Activated naive CD8-positive, alpha-beta T cell treated with anti-CD3 and anti-CD28 coated beads for 36 hours (primary cell): Measurements from ENCODE around the gene INSIG2. TPM values are rescaled to one million over a fixed set of nuclear protein-coding genes. Genes with fewer than 3 reads are reported as not detected.

ENCODE experiments used
- DNase-seq: peaks from one replicate; pipeline ENCODE4 v3.0.0; 2021
- H3K27ac Mint-ChIP-seq: one replicate; pipeline ENCODE4 v1.8.0; 2022; ENCODE audit warnings: mild to moderate bottlenecking, moderate library complexity, mixed read lengths
- H3K27me3 Mint-ChIP-seq: one replicate; pipeline ENCODE4 v1.8.0; 2022; ENCODE audit warnings: mild to moderate bottlenecking, mixed read lengths
- H3K36me3 Mint-ChIP-seq: one replicate; pipeline ENCODE4 v1.8.0; 2021; ENCODE audit warnings: mild to moderate bottlenecking, mixed read lengths
- H3K4me1 Mint-ChIP-seq: one replicate; pipeline ENCODE4 v1.8.0; 2021; ENCODE audit warnings: mixed read lengths
- H3K4me3 Mint-ChIP-seq: one replicate; pipeline ENCODE4 v1.8.0; 2022; ENCODE audit warnings: mild to moderate bottlenecking, moderate library complexity, mixed read lengths
- H3K9me3 Mint-ChIP-seq: one replicate; pipeline ENCODE4 v1.8.0; 2022; ENCODE audit warnings: mixed read lengths
- total RNA-seq, 2 experiments: library from RNA; stranded (reverse); gene quantifications; one replicate each; pipeline ENCODE4 v1.2.3, GENCODE V29; 2021

The INSIG2 gene
- total RNA-seq, 2 experiments from 2014 or later, result 31.8 to 35.3 TPM

DNA sequence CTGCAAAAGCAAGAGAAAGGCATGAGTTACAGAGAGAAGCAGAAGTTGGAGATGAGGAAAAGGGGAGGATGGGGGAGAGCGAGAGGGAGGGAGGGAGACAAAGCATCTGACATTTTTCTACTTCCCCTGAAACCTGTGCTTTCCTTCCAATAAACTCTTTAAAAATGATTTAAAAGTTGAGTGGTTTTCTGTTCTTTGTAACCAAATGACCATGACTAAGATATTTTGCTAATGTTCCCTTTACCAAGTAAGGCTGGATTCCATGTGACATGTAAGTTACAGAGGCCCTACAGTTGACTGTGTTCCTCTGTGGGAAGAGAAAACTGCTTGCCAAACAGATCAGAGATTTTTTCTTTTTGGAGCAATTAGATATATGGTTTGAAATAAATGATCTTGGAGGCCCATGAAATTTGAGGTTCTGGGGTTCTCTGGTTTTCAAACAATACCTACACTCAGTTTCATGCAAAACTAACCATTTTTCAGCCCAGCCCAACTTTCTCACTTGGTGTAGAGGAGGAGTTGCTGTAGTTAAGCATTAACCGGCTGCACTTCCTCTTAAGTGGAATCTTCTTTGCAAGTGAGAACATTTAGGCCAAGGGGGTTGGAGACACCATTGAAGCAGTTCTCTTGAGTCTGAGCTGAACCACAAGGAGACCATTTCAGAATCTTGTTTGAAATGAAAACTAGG, 34.5 kb downstream of the INSIG2 start:
- H3K27ac Mint-ChIP-seq, result no peak overlapping the region
- H3K4me1 Mint-ChIP-seq, result no peaks in the 10 kb centered on the region
- no peak for DNase-seq

DNA sequence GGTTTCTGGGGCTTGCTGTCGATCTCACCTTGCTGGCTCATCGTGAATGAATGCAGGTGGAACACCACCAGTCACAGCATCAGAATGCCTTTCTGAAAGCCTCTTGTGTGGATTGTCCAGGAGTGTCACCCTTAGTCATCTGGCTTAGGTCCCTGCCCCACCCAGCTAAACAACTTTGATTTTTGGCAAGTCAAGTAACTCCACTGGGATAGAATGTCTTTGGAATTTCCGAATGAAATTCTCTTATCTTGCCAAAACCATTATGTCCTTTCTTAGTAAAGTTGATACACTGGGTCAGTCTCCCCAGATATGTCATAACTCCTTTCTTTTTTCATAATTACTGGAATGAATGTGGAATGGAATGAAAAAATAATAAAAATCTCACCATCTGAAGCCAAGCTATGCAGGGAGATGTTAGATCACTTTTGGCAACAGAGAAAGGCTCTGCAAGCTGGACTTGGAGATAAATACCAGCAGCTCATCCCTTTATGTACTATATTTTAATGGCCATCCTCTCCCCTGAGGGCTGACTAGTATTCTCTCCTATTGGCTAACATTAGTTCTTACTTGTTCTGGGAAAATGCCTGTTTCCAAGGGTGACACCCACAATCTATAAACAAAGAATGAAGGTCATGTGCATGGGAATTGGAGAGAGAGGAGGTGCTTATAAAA, 35.4 kb downstream of the INSIG2 start:
- Mint-ChIP-seq H3K9me3 (no peaks in the 10 kb centered on the region), H3K27me3 (peaks cover 25% of the 10 kb centered on the region), H3K4me1 (no peaks in the 10 kb centered on the region), H3K36me3 (no peaks in the 10 kb centered on the region), H3K27ac (no peak overlapping the region), H3K4me3 (no peak overlapping the region)
- no peak for DNase-seq

More for the DNA sequence above, 34.5 kb downstream of the INSIG2 start:
- H3K9me3 Mint-ChIP-seq, result no peaks in the 10 kb centered on the region
- peaks cover 22% of the 10 kb centered on the region for H3K27me3 Mint-ChIP-seq
- H3K36me3 Mint-ChIP-seq, result no peaks in the 10 kb centered on the region
- no peak overlapping the region for H3K4me3 Mint-ChIP-seq

DNA sequence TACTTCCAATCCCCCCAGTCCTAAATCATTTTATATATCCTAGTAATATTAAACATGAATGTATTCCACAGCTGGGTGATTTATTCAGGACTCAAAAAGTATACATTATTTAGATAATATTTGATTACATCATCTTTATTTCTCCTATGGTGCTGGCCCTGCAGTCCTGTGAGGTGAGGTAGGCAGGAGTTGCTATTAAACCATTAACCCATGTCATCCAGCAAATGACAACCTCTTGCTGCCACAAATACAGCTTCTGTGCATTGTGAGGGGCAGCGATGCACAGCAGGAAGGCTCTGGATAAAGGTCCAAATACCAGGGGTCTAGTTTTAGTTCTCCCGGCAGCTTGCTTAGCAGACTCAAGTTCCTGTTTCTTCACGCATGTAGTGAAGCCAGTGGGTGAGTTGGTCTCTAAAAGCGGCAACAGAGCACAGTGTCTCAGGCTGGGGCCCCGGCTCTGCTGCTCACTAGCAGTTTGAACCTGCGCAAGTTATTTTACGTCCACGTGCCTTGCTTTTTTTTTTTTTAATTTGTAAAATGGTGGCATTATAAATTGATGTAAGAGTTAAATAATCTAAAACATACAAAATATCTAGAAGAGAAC, 36.1 kb downstream of the INSIG2 start:
- no peak overlapping the region for H3K27ac Mint-ChIP-seq
- H3K36me3 Mint-ChIP-seq, result peaks cover 1% of the 10 kb centered on the region
- H3K4me3 Mint-ChIP-seq, result no peak overlapping the region
- H3K4me1 Mint-ChIP-seq, result no peaks in the 10 kb centered on the region
- H3K27me3 Mint-ChIP-seq, result peaks cover 29% of the 10 kb centered on the region
- DNase-seq, result no peak
- H3K9me3 Mint-ChIP-seq, result no peaks in the 10 kb centered on the region

DNA sequence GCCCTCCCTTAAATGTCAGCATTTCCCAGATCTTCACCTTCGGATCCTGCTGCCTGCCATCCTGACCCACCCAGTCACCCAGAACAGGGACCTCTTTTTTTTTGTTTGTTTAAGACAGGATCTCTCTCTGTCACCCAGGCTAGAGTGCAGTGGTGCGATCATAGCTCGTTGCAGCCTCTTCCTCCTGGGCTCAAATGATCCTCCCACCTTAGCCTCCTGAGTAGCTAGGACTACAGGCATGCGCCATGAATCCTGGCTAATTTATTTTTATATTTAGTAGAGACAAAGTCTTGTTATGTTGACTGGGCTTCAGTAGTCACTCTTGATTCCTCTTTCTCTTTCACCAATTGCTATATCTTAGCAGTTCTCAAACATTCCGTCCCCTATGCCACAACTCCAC, 39.0 kb downstream of the INSIG2 start:
- no peak overlapping the region for H3K27ac Mint-ChIP-seq
- H3K36me3 Mint-ChIP-seq, result peaks cover 1% of the 10 kb centered on the region
- H3K9me3 Mint-ChIP-seq, result no peaks in the 10 kb centered on the region
- H3K27me3 Mint-ChIP-seq, result peaks cover 29% of the 10 kb centered on the region
- no peaks in the 10 kb centered on the region for H3K4me1 Mint-ChIP-seq
- no peak for DNase-seq
- no peak overlapping the region for H3K4me3 Mint-ChIP-seq

DNA sequence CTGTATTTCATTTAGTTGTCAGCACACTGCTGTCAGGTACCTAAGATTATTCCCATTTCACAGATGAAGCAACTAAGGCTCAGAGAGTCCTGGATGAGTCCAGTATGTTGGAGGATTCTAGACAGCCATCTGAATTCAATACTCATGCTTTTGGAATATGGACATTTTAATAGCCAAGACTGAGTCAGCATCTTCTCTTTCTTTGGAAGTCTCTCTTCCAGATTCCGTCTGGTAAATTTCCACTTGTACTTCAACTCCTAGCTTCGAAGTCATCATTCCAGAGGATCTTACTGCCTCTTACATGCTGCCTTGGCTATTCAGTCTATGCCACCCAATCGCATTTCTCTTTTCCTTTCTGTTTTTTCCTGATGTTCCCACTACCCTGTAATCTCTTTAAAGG, 40.6 kb downstream of the INSIG2 start:
- Mint-ChIP-seq H3K27ac (no peak overlapping the region), H3K4me3 (no peak overlapping the region), H3K27me3 (peaks cover 32% of the 10 kb centered on the region), H3K36me3 (peaks cover 1% of the 10 kb centered on the region), H3K9me3 (no peaks in the 10 kb centered on the region), H3K4me1 (no peaks in the 10 kb centered on the region)
- DNase-seq, result no peak

DNA sequence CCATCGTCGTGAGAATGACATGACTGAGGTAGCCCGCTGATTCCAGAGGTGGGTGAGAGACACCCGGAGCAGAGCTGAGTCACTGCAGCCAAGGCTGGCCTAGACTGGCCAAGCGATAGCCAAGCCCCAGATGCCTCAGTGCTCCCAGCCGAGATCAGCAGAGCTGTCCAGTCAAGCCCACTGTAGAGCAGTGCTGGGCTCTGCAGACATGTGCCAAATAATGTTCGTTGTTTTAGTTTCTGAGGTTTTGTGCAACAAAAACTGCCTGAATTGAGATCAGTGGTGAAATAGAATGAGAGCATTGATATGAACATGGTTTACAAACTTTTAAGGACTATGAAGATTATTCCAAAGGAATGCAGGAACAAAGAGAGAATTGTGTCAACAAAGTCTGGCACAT, 42.1 kb downstream of the INSIG2 start:
- no peak for DNase-seq
- peaks cover 1% of the 10 kb centered on the region for H3K36me3 Mint-ChIP-seq
- H3K9me3 Mint-ChIP-seq, result no peaks in the 10 kb centered on the region
- H3K27ac Mint-ChIP-seq, result no peak overlapping the region
- no peaks in the 10 kb centered on the region for H3K4me1 Mint-ChIP-seq
- peaks cover 26% of the 10 kb centered on the region for H3K27me3 Mint-ChIP-seq
- H3K4me3 Mint-ChIP-seq, result no peak overlapping the region

DNA sequence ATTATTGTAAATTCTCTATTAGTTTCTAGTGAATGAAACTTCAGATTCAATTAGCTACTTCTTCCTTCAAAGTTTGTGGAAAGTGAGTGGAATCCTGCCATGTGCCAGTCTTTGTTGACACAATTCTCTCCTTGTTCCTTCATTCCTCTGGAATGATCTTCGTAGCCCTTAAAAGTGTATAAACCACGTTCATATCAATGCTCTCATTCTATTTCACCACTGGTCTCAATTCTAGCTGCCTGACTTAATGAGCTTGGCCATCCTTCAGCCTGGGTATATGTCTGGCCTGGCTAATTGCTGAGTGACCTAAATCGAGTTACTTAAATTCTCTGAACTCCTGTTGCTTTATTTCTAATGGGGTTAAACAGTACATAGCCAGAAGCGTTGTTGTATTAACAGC, 43.5 kb downstream of the INSIG2 start:
- H3K36me3 Mint-ChIP-seq, result peaks cover 1% of the 10 kb centered on the region
- peaks cover 18% of the 10 kb centered on the region for H3K27me3 Mint-ChIP-seq
- H3K27ac Mint-ChIP-seq, result no peak overlapping the region
- DNase-seq, result no peak
- no peak overlapping the region for H3K4me3 Mint-ChIP-seq
- H3K9me3 Mint-ChIP-seq, result no peaks in the 10 kb centered on the region
- H3K4me1 Mint-ChIP-seq, result no peaks in the 10 kb centered on the region

DNA sequence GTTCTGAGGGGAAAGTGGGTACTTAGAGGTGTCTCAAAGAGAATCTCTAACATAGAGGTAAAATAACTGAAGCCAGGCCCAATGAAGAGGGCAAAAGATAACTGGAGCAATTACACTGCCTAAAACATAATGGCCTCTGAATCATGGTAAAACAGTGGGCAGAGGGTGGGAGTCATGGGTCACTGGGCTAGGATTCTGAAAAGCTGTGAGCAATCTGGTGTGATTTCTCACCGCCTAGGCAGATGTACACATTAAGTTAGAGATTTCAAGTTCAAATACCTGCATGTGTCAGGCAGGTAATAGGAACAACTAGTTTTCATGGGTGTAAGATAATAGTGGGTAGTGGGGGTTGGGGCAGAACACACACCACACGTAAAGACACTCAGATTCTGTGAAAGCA, 45.6 kb downstream of the INSIG2 start:
- Mint-ChIP-seq H3K36me3 (peaks cover 1% of the 10 kb centered on the region), H3K27me3 (peaks cover 6% of the 10 kb centered on the region), H3K4me3 (no peak overlapping the region), H3K4me1 (no peaks in the 10 kb centered on the region), H3K9me3 (no peaks in the 10 kb centered on the region), H3K27ac (no peak overlapping the region)
- DNase-seq, result no peak

DNA sequence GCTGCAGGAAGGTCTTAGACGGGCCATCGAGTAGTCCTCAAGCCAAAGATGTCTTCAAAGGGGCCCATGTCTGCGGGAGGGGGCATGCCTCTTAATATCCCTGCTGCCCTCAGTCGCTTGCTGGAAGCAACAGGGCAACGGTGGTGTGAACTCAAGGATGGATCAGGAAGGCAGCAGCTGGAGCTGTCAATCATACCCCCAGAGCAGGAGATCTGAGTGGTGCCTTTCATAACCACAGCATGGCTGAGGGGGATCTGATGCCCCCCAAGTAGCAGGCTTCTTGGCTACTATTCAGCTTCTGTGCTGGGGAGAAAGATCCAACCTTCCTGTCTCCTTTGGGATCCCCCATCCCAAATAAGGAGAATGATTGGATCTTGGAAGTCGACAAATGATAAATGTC, 46.4 kb downstream of the INSIG2 start:
- Mint-ChIP-seq H3K4me3 (no peak overlapping the region), H3K36me3 (no peaks in the 10 kb centered on the region), H3K4me1 (no peaks in the 10 kb centered on the region), H3K27ac (no peak overlapping the region), H3K9me3 (no peaks in the 10 kb centered on the region), H3K27me3 (peaks cover 3% of the 10 kb centered on the region)
- DNase-seq, result no peak

DNA sequence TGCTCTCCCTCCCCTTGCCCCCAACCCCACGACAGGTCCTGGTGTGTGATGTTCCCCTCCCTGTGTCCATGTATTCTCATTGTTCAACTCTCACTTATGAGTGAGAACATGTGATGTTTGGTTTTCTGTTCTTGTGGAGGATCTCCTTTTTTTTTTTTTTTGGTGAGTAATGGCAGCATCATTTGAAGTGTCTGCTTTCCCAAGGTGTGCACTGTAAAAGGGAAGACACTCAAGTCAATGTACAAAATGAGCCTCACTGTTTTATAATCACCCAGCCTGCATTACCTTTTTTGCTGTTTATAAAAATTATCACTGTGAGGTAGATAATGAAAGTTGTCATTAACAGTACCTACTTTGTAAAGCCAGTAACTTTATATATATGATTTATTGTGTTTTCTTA, 56.9 kb downstream of the INSIG2 start:
- Mint-ChIP-seq H3K27me3 (peaks cover 8% of the 10 kb centered on the region), H3K4me3 (no peak overlapping the region), H3K27ac (no peak overlapping the region), H3K4me1 (peaks cover 3% of the 10 kb centered on the region), H3K9me3 (no peaks in the 10 kb centered on the region), H3K36me3 (no peaks in the 10 kb centered on the region)
- no peak for DNase-seq

DNA sequence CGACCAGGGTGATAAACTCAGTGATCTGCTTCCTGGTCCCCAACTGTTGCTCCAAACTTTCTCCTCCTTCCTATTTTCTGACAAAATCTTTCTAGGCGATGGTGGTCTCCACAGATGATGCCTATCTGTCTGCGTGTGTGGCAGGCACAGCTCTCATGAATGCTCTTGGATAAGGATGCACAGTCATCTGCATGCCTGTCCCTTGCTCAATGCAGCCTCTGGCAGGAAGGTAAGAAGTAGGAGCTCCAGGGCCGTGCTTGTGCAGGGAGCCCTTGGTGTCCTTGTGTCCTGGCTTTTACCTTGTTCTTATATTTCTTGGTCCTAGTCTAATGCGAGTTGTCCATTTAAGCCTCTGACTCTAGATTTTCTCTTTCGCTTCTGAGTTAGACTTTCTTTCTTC, 57.5 kb downstream of the INSIG2 start:
- Mint-ChIP-seq H3K36me3 (no peaks in the 10 kb centered on the region), H3K9me3 (no peaks in the 10 kb centered on the region), H3K4me1 (peaks cover 3% of the 10 kb centered on the region), H3K27ac (no peak overlapping the region), H3K27me3 (peaks cover 8% of the 10 kb centered on the region), H3K4me3 (no peak overlapping the region)
- DNase-seq, result no peak

DNA sequence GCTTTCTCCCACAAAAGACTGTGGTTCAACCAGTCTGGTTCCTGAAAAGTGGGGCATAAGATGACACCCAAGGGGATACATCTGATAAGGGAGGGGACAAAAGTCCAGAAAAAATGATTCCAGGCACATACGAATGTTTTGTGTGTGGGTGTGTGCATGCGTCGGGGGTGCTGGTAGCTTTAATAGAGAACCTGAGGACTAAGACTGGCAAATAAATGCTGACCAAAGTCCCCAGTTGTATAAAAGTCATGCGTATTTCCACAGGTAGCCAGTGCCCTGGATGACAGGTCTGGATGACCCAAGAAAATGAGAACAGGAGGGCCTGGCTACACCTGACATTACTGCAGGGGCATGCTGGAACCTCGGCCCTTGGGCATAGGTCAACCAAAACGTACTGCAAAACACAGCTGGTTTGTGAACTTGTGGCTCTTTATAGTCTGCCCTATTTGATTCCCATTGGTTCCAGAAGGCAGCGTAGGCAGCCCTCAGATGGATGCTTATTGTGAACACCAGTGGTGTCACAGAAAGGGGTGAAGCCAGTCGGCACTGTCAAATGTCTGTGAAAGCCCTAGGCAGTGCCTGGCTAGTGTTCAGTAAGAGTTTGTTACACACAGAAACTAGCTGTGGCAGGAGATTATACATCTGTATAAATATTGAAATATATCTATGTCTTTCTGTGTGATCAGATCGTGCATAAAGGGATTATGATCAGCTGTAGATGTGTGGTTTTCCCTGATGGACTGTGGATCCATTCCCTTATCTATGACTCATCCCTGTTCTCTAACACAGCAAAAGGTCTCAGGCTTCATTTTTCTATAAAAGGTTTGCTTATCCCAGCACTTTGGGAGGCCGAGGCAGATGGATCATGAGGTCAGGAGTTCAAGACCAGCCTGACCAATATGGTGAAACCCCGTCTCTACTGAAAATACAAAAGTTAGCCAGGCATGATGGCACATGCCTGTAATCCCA, 58.3 kb downstream of the INSIG2 start:
- Mint-ChIP-seq H3K4me3 (no peak overlapping the region), H3K27me3 (peaks cover 8% of the 10 kb centered on the region), H3K9me3 (no peaks in the 10 kb centered on the region), H3K27ac (no peak overlapping the region), H3K4me1 (peaks cover 3% of the 10 kb centered on the region), H3K36me3 (no peaks in the 10 kb centered on the region)
- DNase-seq, result no peak

DNA sequence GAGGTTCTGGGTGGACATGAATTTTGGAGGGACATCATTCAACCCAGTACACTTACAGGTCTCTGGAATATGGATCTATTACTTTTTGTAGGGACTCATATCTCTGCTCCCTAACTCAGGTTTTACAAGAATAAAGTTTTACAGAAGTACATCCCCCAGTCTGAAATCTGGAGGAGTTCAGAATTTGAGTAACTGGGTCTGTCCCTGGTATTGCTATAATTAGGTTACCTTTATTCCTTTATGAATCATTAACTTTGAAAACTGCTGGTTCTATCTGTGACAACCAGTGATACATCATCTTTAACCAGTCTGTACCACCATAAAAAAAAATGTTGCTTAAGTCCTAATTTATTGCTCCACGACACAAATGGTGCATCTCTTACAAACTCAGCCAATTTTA, 59.9 kb downstream of the INSIG2 start:
- peaks cover 8% of the 10 kb centered on the region for H3K27me3 Mint-ChIP-seq
- no peak for DNase-seq
- no peaks in the 10 kb centered on the region for H3K9me3 Mint-ChIP-seq
- H3K36me3 Mint-ChIP-seq, result no peaks in the 10 kb centered on the region
- H3K4me1 Mint-ChIP-seq, result peaks cover 3% of the 10 kb centered on the region
- no peak overlapping the region for H3K4me3 Mint-ChIP-seq
- H3K27ac Mint-ChIP-seq, result no peak overlapping the region

DNA sequence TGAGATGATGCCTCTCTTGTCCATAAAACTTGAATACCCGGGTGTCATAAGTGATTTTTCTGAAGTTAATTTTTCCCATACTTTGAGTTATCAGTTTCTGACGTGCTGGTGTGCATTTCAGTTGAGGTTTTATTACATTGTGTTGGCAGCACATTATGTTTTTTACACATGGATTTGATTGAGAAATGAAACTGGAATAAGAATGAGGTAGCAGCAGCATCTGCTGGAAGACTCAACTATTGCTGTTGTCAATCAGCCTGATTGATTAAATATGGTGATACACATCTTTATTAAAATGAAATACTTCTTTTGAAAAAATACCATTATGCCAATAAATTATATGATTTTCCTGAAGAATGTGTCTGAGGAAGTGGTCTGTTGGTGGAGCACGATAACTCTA, 60.5 kb downstream of the INSIG2 start:
- Mint-ChIP-seq H3K27me3 (peaks cover 8% of the 10 kb centered on the region), H3K4me3 (no peak overlapping the region), H3K4me1 (peaks cover 3% of the 10 kb centered on the region), H3K36me3 (no peaks in the 10 kb centered on the region), H3K9me3 (no peaks in the 10 kb centered on the region), H3K27ac (no peak overlapping the region)
- no peak for DNase-seq

DNA sequence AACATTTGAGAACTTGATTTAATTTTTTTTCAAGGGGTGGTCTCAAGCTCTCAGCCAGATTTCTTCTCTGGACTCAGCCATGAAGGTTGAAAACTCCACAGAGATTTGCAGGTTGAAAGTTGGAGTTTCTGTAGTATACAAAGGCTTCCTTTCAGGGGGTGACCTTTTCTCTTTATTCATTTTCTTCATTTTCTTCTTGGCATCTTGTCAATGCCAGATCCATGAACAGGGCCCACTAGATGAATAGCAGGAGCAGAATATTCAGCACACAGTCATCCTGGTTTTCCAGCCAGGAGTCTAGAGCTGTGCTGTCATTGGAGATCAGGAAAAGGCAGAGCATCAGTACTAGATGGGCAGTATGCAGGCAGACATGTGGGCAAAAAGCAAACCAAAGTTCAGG, 62.0 kb downstream of the INSIG2 start:
- no peak overlapping the region for H3K27ac Mint-ChIP-seq
- H3K36me3 Mint-ChIP-seq, result no peaks in the 10 kb centered on the region
- H3K4me3 Mint-ChIP-seq, result no peak overlapping the region
- H3K9me3 Mint-ChIP-seq, result no peaks in the 10 kb centered on the region
- peaks cover 8% of the 10 kb centered on the region for H3K27me3 Mint-ChIP-seq
- peaks cover 3% of the 10 kb centered on the region for H3K4me1 Mint-ChIP-seq
- no peak for DNase-seq
